ENCODE measurements around the gene KLRG1.

KLRG1 gene

DNA sequence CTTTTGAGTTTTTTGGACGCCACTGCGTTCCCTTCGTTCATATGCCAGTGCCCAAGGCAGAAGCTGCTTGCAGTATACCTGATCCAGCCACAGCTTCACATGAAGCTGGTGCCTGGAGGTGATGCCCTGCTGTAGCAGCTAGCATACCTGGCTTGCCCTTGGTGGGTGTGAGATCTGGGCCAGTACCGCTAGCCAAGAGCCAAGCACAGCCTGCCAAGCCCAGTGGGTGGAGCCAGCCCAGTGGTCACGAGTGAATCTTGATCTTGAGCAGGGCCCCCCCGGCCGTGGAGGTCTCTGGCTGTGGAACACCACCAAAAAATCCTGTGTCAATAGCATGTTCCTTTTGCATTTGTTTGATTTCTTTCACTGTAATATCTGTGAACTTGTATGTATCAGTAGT lies 32.6 kb upstream of the KLRG1 start:
- Histone ChIP-seq H3K36me3 (ENCODE audit: insufficient read depth, low read length) (peaks cover 57% of the 10 kb centered on the region), H3K9me2 (ENCODE audit: low read depth, low read length) (no peaks in the 10 kb centered on the region), H4K20me1 (ENCODE audit: insufficient read depth, low read length) (no peaks in the 10 kb centered on the region), H3K79me2 (ENCODE audit: insufficient read depth, low read length) (no peaks in the 10 kb centered on the region), H3K9me3 (ENCODE audit: low read length) (peaks cover 6% of the 10 kb centered on the region; the same call in 1 of the 2 replicates), H2AFZ (ENCODE audit: low read length) (no peak overlapping the region), H3K4me3 (ENCODE audit: low read depth, low read length, poor library complexity, severe bottlenecking) (no peak overlapping the region), H3K27me3 (ENCODE audit: insufficient read depth, low read length) (no peaks in the 10 kb centered on the region), H3K4me2 (ENCODE audit: low read length) (no peak overlapping the region), H3K27ac (ENCODE audit: low read depth, low read length, poor library complexity, severe bottlenecking) (no peak overlapping the region), H3F3A (ENCODE audit: insufficient read depth, low read length) (no peaks in the 10 kb centered on the region), H3K4me1 (ENCODE audit: insufficient read depth, low read length, severe bottlenecking) (peaks cover 3% of the 10 kb centered on the region), H3K9ac (ENCODE audit: low read length) (no peak overlapping the region)
- TF ChIP-seq EZH2 (IDR thresholded peaks at IDR 0.05; ENCODE audit: borderline replicate concordance, low read length), result no peak
- TF ChIP-seq, protein P1, sequence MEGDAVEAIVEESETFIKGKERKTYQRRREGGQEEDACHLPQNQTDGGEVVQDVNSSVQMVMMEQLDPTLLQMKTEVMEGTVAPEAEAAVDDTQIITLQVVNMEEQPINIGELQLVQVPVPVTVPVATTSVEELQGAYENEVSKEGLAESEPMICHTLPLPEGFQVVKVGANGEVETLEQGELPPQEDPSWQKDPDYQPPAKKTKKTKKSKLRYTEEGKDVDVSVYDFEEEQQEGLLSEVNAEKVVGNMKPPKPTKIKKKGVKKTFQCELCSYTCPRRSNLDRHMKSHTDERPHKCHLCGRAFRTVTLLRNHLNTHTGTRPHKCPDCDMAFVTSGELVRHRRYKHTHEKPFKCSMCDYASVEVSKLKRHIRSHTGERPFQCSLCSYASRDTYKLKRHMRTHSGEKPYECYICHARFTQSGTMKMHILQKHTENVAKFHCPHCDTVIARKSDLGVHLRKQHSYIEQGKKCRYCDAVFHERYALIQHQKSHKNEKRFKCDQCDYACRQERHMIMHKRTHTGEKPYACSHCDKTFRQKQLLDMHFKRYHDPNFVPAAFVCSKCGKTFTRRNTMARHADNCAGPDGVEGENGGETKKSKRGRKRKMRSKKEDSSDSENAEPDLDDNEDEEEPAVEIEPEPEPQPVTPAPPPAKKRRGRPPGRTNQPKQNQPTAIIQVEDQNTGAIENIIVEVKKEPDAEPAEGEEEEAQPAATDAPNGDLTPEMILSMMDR (IDR thresholded peaks at IDR 0.05; ENCODE audit: low read length), result no peak

DNA sequence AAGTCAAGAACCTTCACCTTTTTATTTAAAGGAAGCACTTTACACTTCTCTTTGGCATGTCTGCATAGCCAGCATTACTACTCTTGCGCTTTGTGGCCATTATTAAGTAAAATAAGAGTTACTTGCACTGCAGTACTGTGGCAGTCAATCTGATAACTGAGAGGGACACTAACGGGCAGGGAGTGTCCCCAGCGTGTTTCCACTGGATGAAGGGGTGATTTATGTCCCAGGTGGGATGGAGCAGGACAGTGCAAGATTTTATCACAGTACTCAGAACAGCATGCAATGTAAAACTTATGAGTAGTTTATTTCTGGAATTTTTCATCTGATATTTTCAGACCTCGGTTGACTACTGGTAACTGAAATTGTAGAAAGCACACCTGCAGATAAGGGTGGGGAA lies 31.8 kb upstream of the KLRG1 start:
- Histone ChIP-seq H4K20me1 (ENCODE audit: insufficient read depth, low read length) (no peaks in the 10 kb centered on the region), H3K4me3 (ENCODE audit: low read depth, low read length, poor library complexity, severe bottlenecking) (no peak overlapping the region), H3K4me2 (ENCODE audit: low read length) (no peak overlapping the region), H3K9me2 (ENCODE audit: low read depth, low read length) (no peaks in the 10 kb centered on the region), H3K79me2 (ENCODE audit: insufficient read depth, low read length) (no peaks in the 10 kb centered on the region), H3K27me3 (ENCODE audit: insufficient read depth, low read length) (no peaks in the 10 kb centered on the region), H3K9ac (ENCODE audit: low read length) (no peak overlapping the region), H3K27ac (ENCODE audit: low read depth, low read length, poor library complexity, severe bottlenecking) (no peak overlapping the region), H3K36me3 (ENCODE audit: insufficient read depth, low read length) (peaks cover 54% of the 10 kb centered on the region), H3K9me3 (ENCODE audit: low read length) (peaks cover 6% of the 10 kb centered on the region; the same call in 1 of the 2 replicates), H3K4me1 (ENCODE audit: insufficient read depth, low read length, severe bottlenecking) (no peaks in the 10 kb centered on the region), H2AFZ (ENCODE audit: low read length) (no peak overlapping the region), H3F3A (ENCODE audit: insufficient read depth, low read length) (no peaks in the 10 kb centered on the region)
- no peak for TF ChIP-seq EZH2 (IDR thresholded peaks at IDR 0.05; ENCODE audit: borderline replicate concordance, low read length)
- TF ChIP-seq, protein P1 (IDR thresholded peaks at IDR 0.05; ENCODE audit: low read length), result no peak

DNA sequence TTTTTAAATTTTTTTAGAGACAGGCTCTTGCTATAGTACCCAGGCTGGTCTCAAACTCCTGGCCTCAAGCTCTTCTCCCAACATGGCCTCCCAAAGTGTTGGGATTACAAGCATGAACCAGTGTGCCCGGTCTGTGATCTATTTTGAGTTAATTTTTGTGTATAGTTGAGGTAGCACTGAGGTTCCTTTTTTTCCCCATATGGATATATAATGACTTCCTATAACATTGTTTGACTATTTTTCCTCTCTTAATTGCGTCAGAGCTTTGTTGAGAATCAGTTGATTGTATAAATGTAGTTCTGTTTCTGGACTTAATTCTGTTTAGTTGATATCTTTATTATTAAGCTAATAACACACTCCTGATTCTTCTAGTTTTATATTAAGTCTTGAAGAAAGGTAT lies 31.3 kb upstream of the KLRG1 start:
- Histone ChIP-seq H3K9me3 (ENCODE audit: low read length) (peaks cover 3% of the 10 kb centered on the region; the same call in 1 of the 2 replicates), H3K4me2 (ENCODE audit: low read length) (no peak overlapping the region)

More for the DNA sequence above, 31.3 kb upstream of the KLRG1 start:
- TF ChIP-seq, protein P1 (IDR thresholded peaks at IDR 0.05; ENCODE audit: low read length), result no peak
- no peak for TF ChIP-seq EZH2 (IDR thresholded peaks at IDR 0.05; ENCODE audit: borderline replicate concordance, low read length)
- Histone ChIP-seq H3K27me3 (ENCODE audit: insufficient read depth, low read length) (no peaks in the 10 kb centered on the region), H3K4me3 (ENCODE audit: low read depth, low read length, poor library complexity, severe bottlenecking) (no peak overlapping the region), H3K4me1 (ENCODE audit: insufficient read depth, low read length, severe bottlenecking) (no peaks in the 10 kb centered on the region), H3K36me3 (ENCODE audit: insufficient read depth, low read length) (peaks cover 49% of the 10 kb centered on the region), H3K79me2 (ENCODE audit: insufficient read depth, low read length) (no peaks in the 10 kb centered on the region), H3F3A (ENCODE audit: insufficient read depth, low read length) (no peaks in the 10 kb centered on the region), H3K27ac (ENCODE audit: low read depth, low read length, poor library complexity, severe bottlenecking) (no peak overlapping the region), H3K9ac (ENCODE audit: low read length) (no peak overlapping the region), H2AFZ (ENCODE audit: low read length) (no peak overlapping the region), H4K20me1 (ENCODE audit: insufficient read depth, low read length) (no peaks in the 10 kb centered on the region), H3K9me2 (ENCODE audit: low read depth, low read length) (no peaks in the 10 kb centered on the region)

Data from OCI-LY1 (cell line).